ENCODE data around the gene ADPRH.
"Not testable (repeated sequence)": the region's sequence is repeated elsewhere in the genome, so short reads cannot be mapped to it uniquely, and the experiment has no call there.

The ADPRH gene

DNA sequence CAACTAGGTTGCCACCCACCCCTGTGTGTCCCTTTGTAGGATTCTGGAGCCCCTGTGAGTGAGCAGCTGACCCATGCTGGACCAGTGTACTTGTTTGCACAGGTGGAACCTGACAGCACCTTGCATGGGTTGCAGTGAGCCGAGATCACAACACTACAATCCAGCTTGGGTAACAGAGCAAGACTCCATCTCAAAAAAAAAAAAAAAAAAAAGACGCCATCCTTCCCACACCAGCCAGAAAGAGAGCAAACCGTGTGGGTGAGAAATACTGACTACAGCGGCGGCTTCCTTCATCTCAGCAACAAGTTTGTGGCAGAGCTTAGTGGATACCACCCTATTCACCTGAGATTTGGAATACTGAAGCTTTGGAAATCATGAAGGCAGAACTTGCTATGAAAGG is 19.1 kb upstream of the ADPRH start:
- DNase-seq, result no peak

DNA sequence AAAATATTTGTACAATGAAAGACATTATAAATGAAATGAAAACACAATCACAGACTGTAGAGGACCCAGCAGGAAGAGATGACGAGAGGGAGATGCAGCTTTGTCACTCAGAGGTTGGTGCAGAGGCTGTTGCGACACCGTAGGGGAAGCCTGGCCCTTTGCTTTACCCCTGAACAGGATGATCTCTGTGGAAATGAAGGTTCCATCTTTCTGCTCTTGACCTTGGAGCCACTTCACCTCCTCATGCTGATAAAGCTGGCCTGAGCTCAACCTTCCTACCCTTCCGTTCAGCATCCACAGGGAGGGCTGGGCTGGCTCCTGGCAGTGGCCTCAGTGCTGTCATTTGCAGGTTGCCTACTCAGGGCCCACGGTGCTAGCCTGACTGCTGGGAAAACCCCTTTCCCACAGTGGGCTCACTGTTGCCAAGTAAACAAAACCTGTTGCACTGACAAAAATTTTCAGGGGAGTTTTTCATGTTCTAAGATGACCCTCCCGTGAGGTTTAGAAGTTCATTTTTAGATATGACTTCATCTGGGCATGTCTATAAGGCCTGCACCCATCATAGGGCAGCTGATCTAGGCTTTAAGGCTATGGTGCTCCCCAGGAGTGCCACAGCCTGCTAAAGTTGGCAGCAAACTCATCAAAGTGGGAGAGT is 16.9 kb upstream of the ADPRH start:
- no peak for DNase-seq

GRCh38 chr3:119563334-119563733 is 16.0 kb upstream of the ADPRH start:
- DNase-seq, result not testable (repeated sequence)

GRCh38 chr3:119569156-119569555 is 10.1 kb upstream of the ADPRH start:
- DNase-seq, result no peak

DNA sequence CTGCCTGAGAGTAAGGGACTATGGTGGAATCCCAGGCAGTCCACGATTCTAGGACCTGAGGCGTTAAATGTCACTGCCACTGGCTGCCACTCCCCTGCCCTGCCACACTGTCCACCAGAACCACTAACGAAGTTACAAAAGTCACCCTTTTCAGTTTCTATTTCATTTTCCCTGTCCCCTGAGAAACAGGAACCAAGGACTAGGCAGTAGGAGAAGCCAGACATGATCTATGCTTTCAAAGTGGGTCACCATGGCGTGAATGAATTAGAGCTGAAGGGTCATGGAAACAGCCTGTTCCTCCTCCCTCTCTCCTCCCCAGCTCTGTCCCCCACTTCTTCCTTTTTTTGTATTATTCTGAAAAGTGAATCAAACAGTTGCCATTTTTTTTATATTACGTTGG is 9.1 kb upstream of the ADPRH start:
- DNase-seq, result no peak

DNA sequence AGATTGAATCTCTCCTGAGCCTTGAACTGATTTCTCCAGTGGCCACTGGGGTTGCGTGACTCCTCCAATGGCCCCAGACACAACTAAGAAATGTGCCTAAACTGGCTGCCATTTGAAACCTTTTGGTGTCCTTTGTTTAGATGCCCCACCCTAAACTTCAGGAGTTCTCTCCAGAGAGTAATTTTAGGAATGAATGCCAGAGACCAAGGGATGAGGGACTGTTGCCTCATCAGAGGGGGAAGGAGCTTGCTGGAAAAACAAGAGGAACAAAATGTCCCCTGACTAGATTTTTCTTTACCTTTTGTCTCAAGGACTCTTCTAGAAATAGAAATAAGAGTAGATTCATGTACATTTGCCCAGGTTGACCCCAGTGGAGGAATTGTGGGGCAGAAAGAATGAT is 8.1 kb upstream of the ADPRH start:
- DNase-seq, result no peak

- DNase-seq, result no peak
Observed at GRCh38 chr3:119571688-119572087, 7.6 kb upstream of the ADPRH start.

DNA sequence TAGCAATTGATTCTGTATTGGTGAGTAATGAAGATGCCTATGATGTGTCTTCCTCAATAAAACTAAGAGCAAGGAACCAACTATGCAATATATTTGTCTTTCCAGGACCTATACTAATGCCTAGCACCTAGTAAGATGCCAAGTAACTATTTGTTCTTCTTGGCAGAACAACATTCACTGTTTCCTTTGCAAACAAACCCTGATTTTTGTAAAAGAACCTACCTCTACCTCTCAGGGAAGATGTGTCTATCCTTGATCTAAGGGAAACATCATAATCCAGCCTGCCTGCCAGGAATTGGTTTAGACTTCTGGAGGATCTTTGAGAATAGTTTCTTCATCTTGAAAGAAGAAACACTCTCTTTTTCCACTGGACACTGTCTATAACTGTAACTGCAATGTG is 3.8 kb upstream of the ADPRH start:
- no peak for DNase-seq

GRCh38 chr3:119580067-119580760 is 922 bp downstream of the ADPRH start:
- peak; percentile 67 for DNase-seq

DNA sequence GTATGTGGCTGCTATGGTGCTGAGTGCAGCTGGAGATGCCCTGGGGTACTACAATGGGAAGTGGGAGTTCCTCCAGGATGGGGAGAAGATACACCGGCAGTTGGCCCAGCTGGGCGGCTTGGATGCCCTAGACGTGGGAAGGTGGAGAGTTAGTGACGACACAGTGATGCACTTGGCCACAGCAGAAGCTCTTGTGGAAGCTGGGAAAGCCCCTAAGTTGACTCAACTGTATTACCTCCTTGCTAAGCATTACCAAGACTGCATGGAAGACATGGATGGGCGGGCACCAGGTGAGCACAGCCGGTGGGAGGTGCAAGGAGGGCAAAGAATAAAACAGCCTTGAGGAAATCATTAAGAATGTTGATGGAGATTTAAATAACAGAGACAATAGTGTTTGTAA is 2.9 kb downstream of the ADPRH start:
- no peak for DNase-seq

DNA sequence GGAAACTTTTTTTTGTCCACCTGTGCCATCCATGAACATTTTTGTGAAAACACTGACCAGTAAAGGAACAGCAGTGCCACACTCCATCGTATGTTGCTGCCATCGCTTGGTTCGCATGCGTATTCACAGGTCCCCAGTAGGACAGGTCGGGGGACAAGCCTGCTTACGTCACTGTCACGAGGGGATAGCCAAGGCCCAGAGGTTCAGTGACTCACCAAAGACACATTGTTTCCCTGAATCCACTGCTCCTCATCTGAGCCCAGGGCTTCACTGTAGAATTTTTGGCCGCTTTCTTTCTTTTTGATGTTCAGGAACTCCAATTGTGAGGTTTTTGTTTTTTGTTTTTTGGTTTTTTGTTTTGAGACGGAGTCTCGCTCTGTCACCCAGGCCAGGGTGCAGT is 5.9 kb downstream of the ADPRH start:
- no peak for DNase-seq

DNA sequence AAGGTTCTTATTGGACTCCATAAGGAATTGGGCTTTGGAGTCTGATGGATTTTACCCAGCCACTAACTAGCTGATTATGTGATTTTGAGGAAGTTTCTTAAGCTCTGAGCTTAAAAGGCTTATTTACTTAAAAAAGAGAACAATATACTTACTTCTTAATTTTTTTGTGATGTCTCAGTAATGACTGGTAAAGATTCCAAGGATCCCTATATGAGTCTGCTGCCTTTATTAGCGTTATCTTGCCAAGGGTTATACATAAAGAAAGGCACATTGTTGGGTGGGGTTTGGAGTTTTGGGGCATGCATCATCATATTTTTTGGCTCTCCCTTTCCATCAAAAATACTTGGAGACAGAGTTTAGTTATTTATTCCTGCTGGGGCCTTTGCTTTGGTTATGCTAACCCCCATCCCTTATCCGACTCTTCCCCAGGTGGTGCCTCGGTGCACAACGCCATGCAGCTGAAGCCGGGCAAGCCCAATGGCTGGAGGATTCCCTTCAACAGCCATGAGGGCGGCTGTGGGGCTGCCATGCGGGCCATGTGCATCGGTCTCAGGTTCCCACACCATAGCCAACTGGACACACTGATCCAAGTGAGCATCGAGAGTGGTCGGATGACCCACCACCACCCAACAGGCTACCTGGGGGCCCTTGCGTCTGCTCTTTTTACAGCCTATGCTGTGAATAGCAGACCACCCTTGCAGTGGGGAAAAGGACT is 6.7 kb downstream of the ADPRH start:
- DNase-seq, result no peak

GRCh38 chr3:119586733-119587172 is 7.5 kb downstream of the ADPRH start:
- no peak for DNase-seq

DNA sequence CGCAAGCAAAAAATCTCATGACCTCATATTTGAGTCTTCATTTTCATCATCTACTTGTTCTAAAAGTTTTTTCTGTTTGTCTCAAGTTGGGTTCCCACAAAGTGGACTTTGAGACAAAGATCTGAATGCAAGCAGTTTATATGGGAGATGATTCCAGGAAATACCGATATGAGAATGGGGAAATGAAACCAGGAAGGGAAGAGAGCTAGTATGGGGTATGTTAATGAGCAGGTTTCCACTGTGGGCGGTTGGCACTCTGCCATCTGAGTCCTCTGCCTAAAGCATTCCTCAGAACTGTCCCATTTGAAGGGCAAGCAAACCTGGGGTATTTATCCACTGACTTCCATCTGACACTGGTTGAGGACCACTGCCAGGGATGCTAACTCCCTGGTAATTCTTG is 8.8 kb downstream of the ADPRH start:
- DNase-seq, result peak; percentile 39

DNA sequence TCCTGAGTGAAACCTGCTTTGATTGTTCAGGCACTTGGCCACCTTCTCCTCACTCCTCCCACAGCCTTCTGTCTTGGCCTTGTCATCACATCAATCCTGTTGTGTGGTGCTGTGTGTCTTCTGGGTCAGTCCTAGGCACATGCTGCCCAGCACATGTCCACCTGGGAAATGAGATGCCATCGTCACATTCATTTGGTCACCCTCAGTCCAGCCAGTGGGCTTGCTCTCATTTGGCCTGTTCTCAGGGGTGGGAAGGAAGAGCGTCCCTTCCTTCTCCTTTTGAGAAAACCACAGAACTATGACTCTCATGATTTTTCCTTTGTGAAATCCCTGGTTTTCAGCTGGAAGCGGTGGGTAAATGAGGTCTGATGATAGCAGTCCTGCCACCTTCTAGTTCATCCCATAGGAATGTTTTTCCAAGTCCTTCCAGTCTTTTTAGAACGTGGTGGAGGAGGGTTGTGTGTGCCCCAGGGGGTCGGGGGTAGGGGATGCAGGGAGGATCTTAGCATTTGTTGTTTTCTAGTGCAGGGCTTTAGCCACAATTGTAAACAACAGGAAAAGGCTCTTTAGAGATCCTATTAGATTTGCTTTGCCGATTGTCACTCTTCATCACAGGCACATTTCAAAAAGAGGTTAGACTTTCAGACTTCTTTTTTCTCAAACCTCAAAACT is 9.9 kb downstream of the ADPRH start:
- no peak for DNase-seq

GRCh38 chr3:119590706-119591105 is 11.4 kb downstream of the ADPRH start:
- DNase-seq, result no peak

GRCh38 chr3:119592861-119593260 is 13.6 kb downstream of the ADPRH start:
- DNase-seq, result no peak

DNA sequence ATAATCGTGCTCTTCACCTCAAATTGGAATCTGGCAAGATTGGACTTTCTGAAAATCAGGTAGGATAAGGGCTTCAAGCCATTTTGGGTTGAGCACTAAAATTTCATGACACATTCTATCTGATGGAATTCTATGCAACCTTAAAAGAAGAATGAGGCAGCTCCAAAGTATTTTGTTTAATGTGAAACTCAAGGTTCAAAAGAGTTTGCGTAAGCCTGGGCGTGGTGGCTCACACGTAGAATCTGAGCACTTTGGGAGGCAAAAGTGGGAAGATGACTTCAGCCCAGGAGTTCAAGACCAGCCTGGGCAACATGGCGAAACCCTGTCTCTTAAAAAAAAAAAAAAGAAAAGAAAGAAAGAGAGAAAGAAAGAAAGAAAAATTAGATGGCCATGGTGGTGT is 14.8 kb downstream of the ADPRH start:
- no peak for DNase-seq

DNA sequence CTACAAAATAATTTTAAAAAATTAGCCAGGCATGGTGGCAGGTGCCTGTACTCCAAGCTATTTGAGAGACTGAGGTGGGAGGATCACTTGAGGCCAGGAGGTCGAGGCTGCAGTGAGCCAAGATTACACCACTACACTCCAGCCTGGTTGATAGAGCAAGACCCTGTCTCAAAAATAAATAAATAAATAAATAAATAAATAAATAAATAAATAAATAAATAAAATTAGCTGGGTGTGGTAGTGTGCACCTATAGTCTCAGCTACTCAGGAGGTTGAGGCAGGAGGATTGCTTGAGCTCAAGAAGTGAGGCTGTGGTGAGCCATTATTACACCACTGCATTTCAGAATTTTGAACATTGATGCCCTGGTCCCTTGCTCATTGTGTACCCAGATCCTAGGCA is 15.6 kb downstream of the ADPRH start:
- DNase-seq, result not testable (repeated sequence)

- DNase-seq, result no peak
Observed at GRCh38 chr3:119595639-119596334, 16.5 kb downstream of the ADPRH start.

DNA sequence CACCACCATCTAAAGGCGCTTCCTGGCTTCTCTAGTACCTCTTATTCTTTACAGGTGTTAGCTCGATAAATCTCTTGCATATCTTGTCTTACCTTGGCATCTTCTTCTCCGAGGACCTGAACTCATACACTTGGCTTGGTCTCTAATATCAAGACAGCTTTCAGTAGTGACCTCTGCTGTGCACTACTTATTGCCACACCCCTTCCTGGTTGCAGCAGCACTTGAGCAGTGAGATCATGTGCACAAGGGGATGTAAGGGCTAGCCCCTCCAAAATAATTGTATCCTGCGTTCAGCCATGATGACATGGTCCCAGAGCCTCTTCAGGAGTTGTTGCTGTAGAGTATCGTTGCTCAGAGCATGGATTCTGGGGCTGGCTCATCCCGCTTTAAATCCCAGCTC is 17.1 kb downstream of the ADPRH start:
- no peak for DNase-seq

DNA sequence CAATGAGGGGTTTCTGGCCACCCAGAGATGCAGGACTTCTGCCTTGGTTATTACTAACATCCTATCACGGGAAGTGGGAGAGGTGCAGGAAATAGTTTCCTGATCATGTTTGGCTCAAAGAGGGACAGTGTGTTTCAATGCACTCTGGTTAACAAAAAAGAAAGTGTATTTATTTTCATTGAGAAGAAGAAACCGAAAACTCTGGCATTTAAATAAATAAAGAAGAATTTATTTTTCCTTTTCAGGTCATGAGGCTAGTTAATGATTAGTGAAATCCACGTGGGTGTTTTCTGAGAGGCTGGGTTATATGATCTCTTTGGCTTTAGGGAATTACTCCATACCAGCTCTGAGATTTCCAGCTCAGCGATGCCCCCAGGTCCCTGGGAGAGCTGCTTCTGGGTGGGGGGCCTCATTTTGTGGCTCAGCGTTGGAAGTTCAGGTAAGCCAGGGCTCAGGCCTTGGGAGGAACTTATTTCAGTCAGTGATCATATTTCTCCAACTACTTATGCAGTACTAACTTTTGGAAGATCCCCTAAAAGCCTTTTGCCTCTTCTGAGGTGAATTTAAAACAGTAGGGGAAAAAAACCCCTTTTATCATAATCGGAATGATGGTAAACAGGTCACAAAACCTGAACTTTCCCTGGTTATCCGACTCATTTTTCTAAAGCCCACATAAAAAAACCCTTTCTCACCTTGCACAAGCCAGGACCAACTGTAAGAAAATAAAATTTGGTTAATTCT is 18.4 kb downstream of the ADPRH start, which contains the start of gene PLA1A:
Gene PLA1A (plus strand): TSS at position 338 of the 741 bp plus-strand sequence. CDS start 29 bp downstream, at position 367.
- no peak for DNase-seq

All from femur (tissue), 1 donor.